Neutrophil (primary cell): Measurements from ENCODE around the gene LRRC46.

Experiments used
- H3K27ac ChIP-seq: fragments of 200-600 bp; sonication (generic); 2 replicates; pipeline ENCODE4 v1.5.1; 2016; ENCODE audit warnings: mild to moderate bottlenecking, moderate library complexity
- H3K27me3 ChIP-seq: fragments of 200-600 bp; sonication (generic); 2 replicates; pipeline ENCODE4 v1.6.0; 2016; ENCODE audit warnings: mild to moderate bottlenecking
- H3K36me3 ChIP-seq: fragments of 200-600 bp; sonication (generic); 2 replicates; pipeline ENCODE4 v1.5.1; 2017
- H3K4me1 ChIP-seq, 2 experiments: fragments of 200-600 bp in 1 of 2; sonication (generic) in 1 of 2; 1 replicate in 1 of 2; 2 replicates in 1 of 2; pipeline versions ENCODE4 v1.5.1 to v1.6.1; 2013 to 2016; ENCODE audit warnings: low read depth in 1 of 2, low read length in 1 of 2, mild to moderate bottlenecking in 1 of 2, moderate library complexity in 1 of 2; ENCODE audit not compliant: control insufficient read depth in 1 of 2, insufficient read depth in 1 of 2
- H3K4me3 ChIP-seq, 2 experiments: fragments of 200-600 bp in 1 of 2; sonication (generic) in 1 of 2; 1 replicate in 1 of 2; 2 replicates in 1 of 2; pipeline ENCODE4 v1.5.1; 2013 to 2016; ENCODE audit warnings: low read depth in 1 of 2, low read length in 1 of 2, mild to moderate bottlenecking in 1 of 2, moderate library complexity in 1 of 2
- H3K9me3 ChIP-seq: fragments of 200-600 bp; sonication (generic); 2 replicates; pipeline ENCODE4 v1.5.1; 2016
- CTCF ChIP-seq: fragments of 200-600 bp; sonication (generic); IDR thresholded peaks from 2 replicates; pipeline ENCODE4 v1.5.1; 2016; ENCODE audit warnings: antibody characterized with exemption

LRRC46 gene

GRCh38 chr17:47883589-47884426 lies 52.3 kb downstream of the LRRC46 start:
- no peak for TF ChIP-seq CTCF
- Histone ChIP-seq H3K36me3 (no peaks in the 10 kb centered on the region), H3K9me3 (no peaks in the 10 kb centered on the region), H3K27me3 (peaks cover 18% of the 10 kb centered on the region), H3K27ac (no peak overlapping the region), H3K4me1 (peaks cover 0 to 7% of the 10 kb centered on the region in 2 experiments), H3K4me3 (no peak overlapping the region)

GRCh38 chr17:47884427-47884740 lies 52.9 kb downstream of the LRRC46 start:
- Histone ChIP-seq H3K9me3 (no peaks in the 10 kb centered on the region), H3K4me1 (peaks cover 0 to 7% of the 10 kb centered on the region in 2 experiments), H3K27me3 (peaks cover 12% of the 10 kb centered on the region), H3K36me3 (no peaks in the 10 kb centered on the region), H3K4me3 (no peak overlapping the region), H3K27ac (no peak overlapping the region)
- TF ChIP-seq CTCF: no peak

- no peaks in the 10 kb centered on the region for H3K36me3 ChIP-seq
- H3K4me1 ChIP-seq: peaks cover 1 to 7% of the 10 kb centered on the region in 2 experiments
- H3K4me3 ChIP-seq: no peak overlapping the region
- TF ChIP-seq CTCF: no peak
- no peak overlapping the region for H3K27ac ChIP-seq
- peaks cover 7% of the 10 kb centered on the region for H3K27me3 ChIP-seq
- no peaks in the 10 kb centered on the region for H3K9me3 ChIP-seq
These were observed 53.6 kb downstream of the LRRC46 start for GRCh38 chr17:47884905-47885730.
